Sigmoid colon (tissue), 4 donors: ENCODE results near the gene VDAC1.

ENCODE experiments used
- CTCF ChIP-seq, 4 experiments: fragments of 450-650 bp in 3 of 4; fragments of 200-600 bp in 1 of 4; IDR thresholded peaks; one replicate each; pipeline ENCODE4 v1.5.1; 2016 to 2019; ENCODE audit warnings: antibody characterized with exemption in 4 of 4, mild to moderate bottlenecking in 3 of 4, moderate library complexity in 2 of 4
- EP300 ChIP-seq, 4 donors: sonication (generic); formaldehyde crosslinking; IDR thresholded peaks; one replicate each; pipeline ENCODE4 v1.6.1; 2017; ENCODE audit warnings: antibody characterized with exemption in 4 of 4
- POLR2A ChIP-seq, 2 donors: fragments of 450-650 bp; IDR thresholded peaks; one replicate each; pipeline ENCODE4 v1.6.1; 2016; ENCODE audit warnings: antibody characterized with exemption in 2 of 2, mild to moderate bottlenecking in 2 of 2, moderate library complexity in 2 of 2
- POLR2AphosphoS5 ChIP-seq, 4 donors: sonication (generic); formaldehyde crosslinking; IDR thresholded peaks; one replicate each; pipeline ENCODE4 v1.6.1; 2017; ENCODE audit warnings: antibody characterized with exemption in 4 of 4

- no peak for TF ChIP-seq CTCF (IDR thresholded peaks at IDR 0.05)
- TF ChIP-seq POLR2A (IDR thresholded peaks at IDR 0.05), result no peak
- TF ChIP-seq POLR2AphosphoS5 (IDR thresholded peaks at IDR 0.05), result no peak
- no peak for TF ChIP-seq EP300 (IDR thresholded peaks at IDR 0.05)
Observed at GRCh38 chr5:133977161-133977787, 27.5 kb downstream of the VDAC1 start.
